Medulla oblongata (tissue), 1 donor: ENCODE results near the gene POU6F2.
"Not testable (repeated sequence)": the region's sequence is repeated elsewhere in the genome, so short reads cannot be mapped to it uniquely, and the experiment has no call there.

Experiments used
- DNase-seq: peaks from one replicate; pipeline ENCODE4 v3.0.0-alpha.2; 2015; ENCODE audit errors: extremely low spot score

The POU6F2 gene

GRCh38 chr7:39001595-39001994 is 23.9 kb downstream of the POU6F2 start:
- DNase-seq = no peak

- no peak for DNase-seq
Measured at GRCh38 chr7:39002755-39003154, 25.0 kb downstream of the POU6F2 start.

- no peak for DNase-seq
Measured at GRCh38 chr7:39005036-39005435, 27.3 kb downstream of the POU6F2 start.

GRCh38 chr7:39005461-39005860 is 27.8 kb downstream of the POU6F2 start:
- DNase-seq = no peak

GRCh38 chr7:39013049-39013939 is 35.6 kb downstream of the POU6F2 start:
- not testable (repeated sequence) for DNase-seq

GRCh38 chr7:39016609-39017008 is 38.9 kb downstream of the POU6F2 start:
- no peak for DNase-seq

- DNase-seq = no peak
Measured at GRCh38 chr7:39017369-39017915, 39.7 kb downstream of the POU6F2 start.

GRCh38 chr7:39022796-39023195 is 45.1 kb downstream of the POU6F2 start:
- no peak for DNase-seq

- no peak for DNase-seq
Measured at GRCh38 chr7:39027491-39027890, 49.8 kb downstream of the POU6F2 start.

GRCh38 chr7:39033885-39034624 is 56.3 kb downstream of the POU6F2 start:
- no peak for DNase-seq

- no peak for DNase-seq
Measured at GRCh38 chr7:39035156-39035555, 57.4 kb downstream of the POU6F2 start.

GRCh38 chr7:39035903-39036302 is 58.2 kb downstream of the POU6F2 start:
- no peak for DNase-seq

GRCh38 chr7:39042670-39043069 is 65.0 kb downstream of the POU6F2 start:
- no peak for DNase-seq

GRCh38 chr7:39043531-39043930 is 65.8 kb downstream of the POU6F2 start:
- DNase-seq = no peak

- no peak for DNase-seq
Measured at GRCh38 chr7:39044489-39044888, 66.8 kb downstream of the POU6F2 start.

- no peak for DNase-seq
Measured at GRCh38 chr7:39045231-39045630, 67.5 kb downstream of the POU6F2 start.

- no peak for DNase-seq
Measured at GRCh38 chr7:39051279-39051678, 73.6 kb downstream of the POU6F2 start.

GRCh38 chr7:39051707-39052106 is 74.0 kb downstream of the POU6F2 start:
- no peak for DNase-seq

- DNase-seq = no peak
Measured at GRCh38 chr7:39054731-39055130, 77.0 kb downstream of the POU6F2 start.

- DNase-seq = no peak
Measured at GRCh38 chr7:39056153-39056552, 78.4 kb downstream of the POU6F2 start.

GRCh38 chr7:39062811-39063210 is 85.1 kb downstream of the POU6F2 start:
- no peak for DNase-seq

- no peak for DNase-seq
Measured at GRCh38 chr7:39069031-39069430, 91.3 kb downstream of the POU6F2 start.
